DND-41 (cell line): ENCODE data around the gene TSPAN2.

Source experiments
- CTCF ChIP-seq: IDR thresholded peaks from 2 replicates; pipeline ENCODE4 v1.5.1; 2012; ENCODE audit warnings: borderline replicate concordance, low read length, moderate library complexity, mild to moderate bottlenecking; ENCODE audit not compliant: poor library complexity, severe bottlenecking; ENCODE audit errors: extremely low read depth
- EZH2 ChIP-seq: IDR thresholded peaks from 3 replicates; pipeline ENCODE4 v1.6.1; 2012; ENCODE audit warnings: borderline replicate concordance, low read depth, mild to moderate bottlenecking, moderate library complexity, low read length, inconsistent platforms; ENCODE audit not compliant: severe bottlenecking

- TF ChIP-seq CTCF = no peak
- no peak for TF ChIP-seq EZH2
These were observed 25.0 kb upstream of the TSPAN2 start for GRCh38 chr1:115114308-115114707.
